PC-3 (cell line): ENCODE results near the gene CASP2. TPM values are rescaled to one million over a fixed set of nuclear protein-coding genes. Genes with fewer than 3 reads are reported as not detected.

Source experiments
- ATAC-seq: fragments of 200-7000 bp; cut with Tn5 transposase; 2 replicates; pipeline ENCODE4 v1.9.1; 2020; ENCODE audit warnings: mild to moderate bottlenecking, moderate library complexity
- BruUV-seq: library from RNA; stranded (reverse); fragments of 400-500 nt; replicated peaks from 2 replicates; lab custom pipeline; 2021; lab: Mats Ljungman, UMichigan
- CTCF ChIA-PET: fragments of 300-600 bp; sonication (Branson Sonifier 250); formaldehyde crosslinking; loops from one replicate; lab custom pipeline; 2022; ENCODE audit warnings: antibody characterized with exemption; lab: Charles Lee
- POLR2A ChIA-PET: fragments of 300-600 bp; sonication (Branson Sonifier 250); formaldehyde crosslinking; loops from one replicate; lab custom pipeline; 2022; ENCODE audit warnings: antibody characterized with exemption; ENCODE audit not compliant: unreplicated experiment; lab: Charles Lee
- DNase-seq: peaks from one replicate; pipeline ENCODE4 v3.0.0-alpha.2; 2015
- H2AFZ ChIP-seq: fragments of 300-600 bp; sonication (generic); 2 replicates; pipeline ENCODE4 v1.6.0; 2016; ENCODE audit warnings: antibody characterized with exemption, low read length
- H3F3A ChIP-seq: fragments of 300-600 bp; sonication (generic); one replicate; pipeline ENCODE4 v1.6.0; 2017; ENCODE audit warnings: antibody characterized with exemption, low read length, control low read depth, mild to moderate bottlenecking; ENCODE audit not compliant: unreplicated experiment
- H3K27ac ChIP-seq: fragments of 300-600 bp; sonication (generic); 2 replicates; pipeline ENCODE4 v1.5.1; 2016; ENCODE audit warnings: mild to moderate bottlenecking, low read length
- H3K27me3 ChIP-seq: fragments of 300-600 bp; sonication (generic); 2 replicates; pipeline ENCODE4 v1.6.1; 2016; ENCODE audit warnings: low read length, mixed read lengths
- H3K36me3 ChIP-seq: fragments of 300-600 bp; sonication (generic); 2 replicates; pipeline ENCODE4 v1.6.1; 2016; ENCODE audit warnings: low read depth, mixed run types, low read length, mixed read lengths
- H3K4me1 ChIP-seq: fragments of 300-600 bp; sonication (generic); 2 replicates; pipeline ENCODE4 v1.5.1; 2016; ENCODE audit warnings: low read length; ENCODE audit not compliant: insufficient read depth
- H3K4me2 ChIP-seq: fragments of 300-600 bp; sonication (generic); 2 replicates; pipeline ENCODE4 v1.6.0; 2016; ENCODE audit warnings: low read length
- H3K4me3 ChIP-seq: fragments of 300-600 bp; sonication (generic); 2 replicates; pipeline ENCODE4 v1.5.1; 2016; ENCODE audit warnings: mild to moderate bottlenecking, low read length, mixed read lengths
- H3K79me2 ChIP-seq: fragments of 300-600 bp; sonication (generic); 2 replicates; pipeline ENCODE4 v1.6.1; 2017; ENCODE audit warnings: low read length, mixed read lengths
- H3K9ac ChIP-seq: fragments of 300-600 bp; sonication (generic); 2 replicates; pipeline ENCODE4 v1.6.0; 2016; ENCODE audit warnings: mild to moderate bottlenecking, low read length
- H3K9me2 ChIP-seq: fragments of 300-600 bp; sonication (generic); replicated peaks from 2 replicates; pipeline ENCODE4 v1.6.1; 2016; ENCODE audit warnings: mixed run types, low read length, mixed read lengths
- H3K9me3 ChIP-seq: fragments of 300-600 bp; sonication (generic); 2 replicates; pipeline ENCODE4 v1.6.1; 2016; ENCODE audit warnings: low read length, mixed read lengths
- H4K20me1 ChIP-seq: fragments of 300-600 bp; sonication (generic); 2 replicates; pipeline ENCODE4 v1.6.1; 2016; ENCODE audit warnings: low read length, mixed read lengths
- EZH2 ChIP-seq: fragments of 300-600 bp; sonication (generic); IDR thresholded peaks from one replicate; pipeline ENCODE4 v1.6.1; 2017; ENCODE audit warnings: antibody characterized with exemption, mild to moderate bottlenecking, low read length; ENCODE audit not compliant: unreplicated experiment
- EZH2phosphoT487 ChIP-seq: fragments of 300-600 bp; sonication (generic); IDR thresholded peaks from 2 replicates; pipeline ENCODE4 v1.6.1; 2018; ENCODE audit warnings: mild to moderate bottlenecking, antibody characterized with exemption, low read length, borderline replicate concordance
- intact Hi-C: fragments of 100-400 bp; cut with micrococcal nuclease; formaldehyde crosslinking; loops from 2 replicates; pipeline ENCODE4 v1.9.0; 2023
- total RNA-seq: library from RNA; depleted of rRNA; stranded (reverse); fragments of >200 nt; gene quantifications from 2 replicates; pipeline ENCODE4 v1.2.3, GENCODE V29; 2014
- TF ChIP-seq, protein P1 (sequence below): fragments of 300-600 bp; sonication (generic); conservative IDR thresholded peaks from 2 replicates; pipeline ENCODE4 v1.5.1; 2017; ENCODE audit warnings: antibody characterized with exemption, low read depth, mild to moderate bottlenecking, low read length

The CASP2 gene
- total RNA-seq, 1 experiment from 2014 or later, result 26.4 TPM

DNA sequence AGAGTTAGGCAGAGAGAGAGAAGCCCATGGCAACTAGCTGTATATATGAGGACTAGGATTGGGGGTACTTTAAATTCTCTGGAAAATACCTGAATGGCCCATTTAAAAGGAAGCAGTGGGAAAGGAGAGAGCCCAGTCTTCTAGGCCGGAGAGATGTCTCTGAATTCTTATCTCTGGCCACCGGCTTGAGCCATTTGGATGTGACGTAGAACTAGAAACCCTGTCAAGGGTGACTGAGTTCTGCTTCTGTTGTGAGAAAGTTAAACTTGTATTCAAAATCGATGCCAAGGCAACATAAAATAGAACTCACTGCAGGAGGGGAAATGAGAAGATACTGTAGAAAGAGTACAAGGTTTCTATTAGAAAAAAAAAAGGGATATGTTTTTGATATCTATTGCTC is 31.2 kb upstream of the CASP2 start:
- no peak overlapping the region for H3K4me2 ChIP-seq
- no peaks in the 10 kb centered on the region for H3K9me2 ChIP-seq
- no peaks in the 10 kb centered on the region for H3F3A ChIP-seq
- no peaks in the 10 kb centered on the region for H3K36me3 ChIP-seq
- no peak overlapping the region for H2AFZ ChIP-seq
- no peaks in the 10 kb centered on the region for H3K27me3 ChIP-seq
- no peak overlapping the region for H3K4me3 ChIP-seq
- no peak overlapping the region for H3K27ac ChIP-seq
- H3K9ac ChIP-seq, result no peak overlapping the region
- POLR2A ChIA-PET, result no interaction called here
- no TSS peak for BruUV-seq
- intact Hi-C loops, result loop anchor here (2.0 kb wide), 1 partner anchor 16 kb away; no protein-coding TSS in a partner anchor
- CTCF ChIA-PET, result no interaction called here
- TF ChIP-seq EZH2 (no peak), EZH2phosphoT487 (no peak)
- TF ChIP-seq, protein P1, sequence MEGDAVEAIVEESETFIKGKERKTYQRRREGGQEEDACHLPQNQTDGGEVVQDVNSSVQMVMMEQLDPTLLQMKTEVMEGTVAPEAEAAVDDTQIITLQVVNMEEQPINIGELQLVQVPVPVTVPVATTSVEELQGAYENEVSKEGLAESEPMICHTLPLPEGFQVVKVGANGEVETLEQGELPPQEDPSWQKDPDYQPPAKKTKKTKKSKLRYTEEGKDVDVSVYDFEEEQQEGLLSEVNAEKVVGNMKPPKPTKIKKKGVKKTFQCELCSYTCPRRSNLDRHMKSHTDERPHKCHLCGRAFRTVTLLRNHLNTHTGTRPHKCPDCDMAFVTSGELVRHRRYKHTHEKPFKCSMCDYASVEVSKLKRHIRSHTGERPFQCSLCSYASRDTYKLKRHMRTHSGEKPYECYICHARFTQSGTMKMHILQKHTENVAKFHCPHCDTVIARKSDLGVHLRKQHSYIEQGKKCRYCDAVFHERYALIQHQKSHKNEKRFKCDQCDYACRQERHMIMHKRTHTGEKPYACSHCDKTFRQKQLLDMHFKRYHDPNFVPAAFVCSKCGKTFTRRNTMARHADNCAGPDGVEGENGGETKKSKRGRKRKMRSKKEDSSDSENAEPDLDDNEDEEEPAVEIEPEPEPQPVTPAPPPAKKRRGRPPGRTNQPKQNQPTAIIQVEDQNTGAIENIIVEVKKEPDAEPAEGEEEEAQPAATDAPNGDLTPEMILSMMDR, result no peak
- ATAC-seq, result no peak
- peaks cover 38% of the 10 kb centered on the region for H3K4me1 ChIP-seq
- H4K20me1 ChIP-seq, result no peaks in the 10 kb centered on the region
- DNase-seq, result no peak
- H3K79me2 ChIP-seq, result no peaks in the 10 kb centered on the region
- H3K9me3 ChIP-seq, result no peaks in the 10 kb centered on the region

DNA sequence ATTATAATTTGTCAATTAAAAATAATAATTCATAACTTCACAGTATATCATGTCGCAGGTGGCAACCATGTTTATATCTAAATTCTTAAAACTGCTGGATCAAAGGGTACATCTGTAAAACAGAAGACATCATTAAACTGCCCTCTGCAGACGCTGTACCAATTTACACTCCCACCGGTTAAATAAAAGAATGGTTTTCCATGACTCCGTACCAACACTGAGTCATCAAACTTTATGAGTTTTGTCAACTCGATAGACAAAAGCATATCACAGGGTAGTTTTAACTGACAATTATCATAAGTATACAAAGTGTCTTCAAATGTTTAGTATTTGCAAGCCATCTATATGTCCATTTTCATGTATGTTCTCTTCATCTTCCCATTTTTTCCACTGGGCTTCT is 30.6 kb upstream of the CASP2 start:
- intact Hi-C loops, result loop anchor here (2.0 kb wide), 1 partner anchor 17 kb away; no protein-coding TSS in a partner anchor
- Histone ChIP-seq H3K4me1 (peaks cover 38% of the 10 kb centered on the region), H3K36me3 (no peaks in the 10 kb centered on the region), H4K20me1 (no peaks in the 10 kb centered on the region), H3K79me2 (no peaks in the 10 kb centered on the region), H3K27me3 (no peaks in the 10 kb centered on the region), H3K9me3 (no peaks in the 10 kb centered on the region), H3K27ac (no peak overlapping the region), H3K4me2 (peak overlapping the region; percentile 27; the same call in 1 of the 2 replicates), H3K4me3 (no peak overlapping the region), H3F3A (no peaks in the 10 kb centered on the region), H2AFZ (no peak overlapping the region), H3K9ac (no peak overlapping the region), H3K9me2 (no peaks in the 10 kb centered on the region)
- DNase-seq, result peak; percentile 80
- ChIA-PET CTCF (interaction anchor here (0.6 to 1.0 kb wide), 3 partner anchors 17 to 42 kb away, joined by 3 to 6 read pairs (median 3); no protein-coding TSS in a partner anchor), POLR2A (no interaction called here)
- TF ChIP-seq, protein P1, result peak; percentile 32; the same call in 1 of the 2 replicates
- TF ChIP-seq EZH2, result no peak
- peak; percentile 78 for ATAC-seq
- BruUV-seq, result no TSS peak

- H4K20me1 ChIP-seq, result no peaks in the 10 kb centered on the region
- BruUV-seq, result no TSS peak
- no peaks in the 10 kb centered on the region for H3K27me3 ChIP-seq
- TF ChIP-seq EZH2phosphoT487 (no peak), EZH2 (no peak)
- TF ChIP-seq, protein P1, result no peak
- H3K9ac ChIP-seq, result no peak overlapping the region
- intact Hi-C loops, result no loop called here
- 0 out of 2 replicates have a peak overlapping the region, but pooled peaks have one; percentile 27 for H3K4me2 ChIP-seq
- H2AFZ ChIP-seq, result no peak overlapping the region
- ChIA-PET POLR2A (no interaction called here), CTCF (no interaction called here)
- DNase-seq, result no peak
- H3K36me3 ChIP-seq, result no peaks in the 10 kb centered on the region
- H3K4me1 ChIP-seq, result peaks cover 41% of the 10 kb centered on the region
- no peak overlapping the region for H3K27ac ChIP-seq
- no peaks in the 10 kb centered on the region for H3K9me2 ChIP-seq
- peaks cover 7% of the 10 kb centered on the region for H3K79me2 ChIP-seq
- ATAC-seq, result no peak
- no peak overlapping the region for H3K4me3 ChIP-seq
- no peaks in the 10 kb centered on the region for H3F3A ChIP-seq
- no peaks in the 10 kb centered on the region for H3K9me3 ChIP-seq
Observed at GRCh38 chr7:143258831-143259230, 29.3 kb upstream of the CASP2 start.
